IMR-90 (cell line): Measurements from ENCODE around the gene MEGF6. TPM values are rescaled to one million over a fixed set of nuclear protein-coding genes. Genes with fewer than 3 reads are reported as not detected.

Experiments
- ATAC-seq: fragments of 200-7000 bp; cut with Tn5 transposase; 2 replicates; pipeline ENCODE4 v1.9.1; 2020; ENCODE audit warnings: low read depth, mild to moderate bottlenecking, moderate library complexity
- BruUV-seq: library from RNA; stranded (reverse); fragments of 400-500 nt; replicated peaks from 2 replicates; lab custom pipeline; 2021; lab: Mats Ljungman, UMichigan
- CTCF ChIA-PET: fragments of 300-600 bp; formaldehyde crosslinking; extraction: SDS; loops from one replicate; lab custom pipeline; 2021; ENCODE audit warnings: antibody characterized with exemption; lab: Yijun Ruan, JAX
- POLR2A ChIA-PET: fragments of 300-600 bp; sonication (Branson Sonifier 250); formaldehyde crosslinking; loops from one replicate; lab custom pipeline; 2022; ENCODE audit warnings: antibody characterized with exemption; ENCODE audit not compliant: unreplicated experiment; lab: Charles Lee
- DNase-seq: peaks from one replicate; pipeline ENCODE4 v3.0.0; 2013
- H2AFZ ChIP-seq: replicated peaks from 2 replicates; pipeline ENCODE3; 2013; ENCODE audit warnings: low read length, mild to moderate bottlenecking; ENCODE audit not compliant: poor library complexity
- H2AK5ac ChIP-seq: 2 replicates; pipeline ENCODE4 v1.6.1; 2013; ENCODE audit warnings: low read depth, low read length, inconsistent platforms
- H2AK9ac ChIP-seq: replicated peaks from 2 replicates; pipeline ENCODE3; 2013; ENCODE audit warnings: mild to moderate bottlenecking, low read depth, low read length, moderate library complexity; ENCODE audit not compliant: poor library complexity
- H2BK120ac ChIP-seq: 2 replicates; pipeline ENCODE4 v1.6.1; 2013; ENCODE audit warnings: low read depth, low read length, inconsistent platforms
- H2BK15ac ChIP-seq: 3 replicates; pipeline ENCODE4 v1.6.1; 2013; ENCODE audit warnings: low read depth, low read length, inconsistent platforms
- H2BK20ac ChIP-seq: 2 replicates; pipeline ENCODE4 v1.6.1; 2013; ENCODE audit warnings: low read depth, mild to moderate bottlenecking, inconsistent platforms, low read length, moderate library complexity
- H2BK5ac ChIP-seq: 2 replicates; pipeline ENCODE4 v1.6.1; 2013; ENCODE audit warnings: mild to moderate bottlenecking, low read depth, low read length, inconsistent platforms; ENCODE audit not compliant: poor library complexity, severe bottlenecking
- H3K14ac ChIP-seq: replicated peaks from 2 replicates; pipeline ENCODE4 v1.6.1; 2013; ENCODE audit warnings: low read depth, low read length, inconsistent platforms
- H3K18ac ChIP-seq: 2 replicates; pipeline ENCODE4 v1.6.1; 2013; ENCODE audit warnings: low read depth, low read length, control low read depth
- H3K23ac ChIP-seq: 2 replicates; pipeline ENCODE4 v1.6.1; 2013; ENCODE audit warnings: low read depth, low read length, inconsistent platforms
- H3K27ac ChIP-seq: 2 replicates; pipeline ENCODE4 v1.5.1; 2013; ENCODE audit warnings: mild to moderate bottlenecking, control low read depth, low read length; ENCODE audit not compliant: insufficient read depth
- H3K27me3 ChIP-seq: 2 replicates; pipeline ENCODE4 v1.6.1; 2013; ENCODE audit warnings: low read length; ENCODE audit not compliant: control insufficient read depth, insufficient read depth
- H3K36me3 ChIP-seq: 2 replicates; pipeline ENCODE4 v1.6.1; 2013; ENCODE audit warnings: low read length, mixed read lengths; ENCODE audit not compliant: control insufficient read depth, insufficient read depth
- H3K4ac ChIP-seq: 2 replicates; pipeline ENCODE4 v1.6.1; 2013; ENCODE audit warnings: low read depth, low read length, inconsistent platforms
- H3K4me1 ChIP-seq: 2 replicates; pipeline ENCODE4 v1.6.1; 2013; ENCODE audit warnings: low read length, mixed read lengths; ENCODE audit not compliant: control insufficient read depth, insufficient read depth
- H3K4me2 ChIP-seq: 2 replicates; pipeline ENCODE4 v1.6.1; 2013; ENCODE audit warnings: low read depth, mild to moderate bottlenecking, control low read depth, low read length, moderate library complexity
- H3K4me3 ChIP-seq: 2 replicates; pipeline ENCODE4 v1.5.1; 2013; ENCODE audit warnings: low read depth, mild to moderate bottlenecking, control low read depth, low read length, moderate library complexity; ENCODE audit not compliant: insufficient read depth
- H3K56ac ChIP-seq: 2 replicates; pipeline ENCODE4 v1.6.1; 2013; ENCODE audit warnings: low read length, inconsistent platforms; ENCODE audit not compliant: insufficient read depth; ENCODE audit errors: extremely low read depth
- H3K79me1 ChIP-seq, 2 experiments: 2 replicates each; pipeline ENCODE4 v1.6.1; 2013; ENCODE audit warnings: low read length in 2 of 2, inconsistent platforms in 1 of 2, low read depth in 1 of 2
- H3K9ac ChIP-seq: 2 replicates; pipeline ENCODE4 v1.6.1; 2013; ENCODE audit warnings: low read depth, low read length, control low read depth
- H3K9me1 ChIP-seq: 2 replicates; pipeline ENCODE4 v1.6.1; 2013; ENCODE audit warnings: low read length, inconsistent platforms; ENCODE audit not compliant: insufficient read depth
- H3K9me3 ChIP-seq: 2 replicates; pipeline ENCODE4 v1.6.1; 2013; ENCODE audit warnings: low read length; ENCODE audit not compliant: control insufficient read depth, insufficient read depth
- H4K20me1 ChIP-seq: 2 replicates; pipeline ENCODE4 v1.6.1; 2013; ENCODE audit warnings: low read length, inconsistent platforms; ENCODE audit not compliant: insufficient read depth
- H4K5ac ChIP-seq: 2 replicates; pipeline ENCODE4 v1.6.1; 2013; ENCODE audit warnings: mild to moderate bottlenecking, low read depth, low read length, control low read depth
- H4K8ac ChIP-seq, 2 experiments: 2 replicates each; pipeline ENCODE4 v1.6.1; 2013; ENCODE audit warnings: low read depth in 2 of 2, low read length in 2 of 2, control low read depth in 1 of 2, inconsistent platforms in 1 of 2
- H4K91ac ChIP-seq: 2 replicates; pipeline ENCODE4 v1.6.1; 2013; ENCODE audit warnings: low read depth, low read length, inconsistent platforms; ENCODE audit not compliant: insufficient read depth
- BHLHE40 ChIP-seq: fragments of 150-350 bp; IDR thresholded peaks from 2 replicates; pipeline ENCODE4 v1.6.1; 2016; ENCODE audit warnings: mild to moderate bottlenecking, low read depth, low read length
- CEBPB ChIP-seq: IDR thresholded peaks from 2 replicates; pipeline ENCODE4 v1.6.1; 2012; ENCODE audit warnings: low read depth, low read length, improper control_type of control experiment
- CHD1 ChIP-seq: IDR thresholded peaks from 2 replicates; pipeline ENCODE4 v1.6.1; 2012; ENCODE audit warnings: low read depth, low read length, improper control_type of control experiment
- MAFK ChIP-seq: IDR thresholded peaks from 2 replicates; pipeline ENCODE4 v1.6.1; 2012; ENCODE audit warnings: low read depth, low read length, improper control_type of control experiment
- MAZ ChIP-seq: IDR thresholded peaks from 2 replicates; pipeline ENCODE4 v1.6.1; 2012; ENCODE audit warnings: low read depth, mild to moderate bottlenecking, low read length, improper control_type of control experiment, moderate library complexity, borderline replicate concordance
- MXI1 ChIP-seq: IDR thresholded peaks from 2 replicates; pipeline ENCODE4 v1.6.1; 2012; ENCODE audit warnings: low read depth, mild to moderate bottlenecking, low read length, moderate library complexity, borderline replicate concordance
- RAD21 ChIP-seq: IDR thresholded peaks from 2 replicates; pipeline ENCODE4 v1.6.1; 2012; ENCODE audit warnings: low read length, improper control_type of control experiment
- RCOR1 ChIP-seq: IDR thresholded peaks from 2 replicates; pipeline ENCODE4 v1.6.1; 2012; ENCODE audit warnings: mild to moderate bottlenecking, low read length, improper control_type of control experiment; ENCODE audit not compliant: insufficient replicate concordance
- SMC3 ChIP-seq: fragments of 150-350 bp; IDR thresholded peaks from 2 replicates; pipeline ENCODE4 v1.6.1; 2016; ENCODE audit warnings: low read depth, mild to moderate bottlenecking, antibody characterized with exemption, low read length, moderate library complexity
- WGBS, 2 experiments: methylation state at CpG; one replicate each; pipeline versions ENCODE4 v1.1.5 to v1.1.7; 2013; ENCODE audit warnings: missing lambda C conversion rate in 2 of 2; ENCODE audit not compliant: insufficient read length in 1 of 2; ENCODE audit errors: extremely low coverage in 2 of 2; 5-methylcytosine and 5-hydroxymethylcytosine counted together
- dilution Hi-C: fragments of 300-500 bp; cut with HindIII; formaldehyde crosslinking; loops from one replicate; pipeline ENCODE4 v1.14.3; 2018; ENCODE audit warnings: low sequenced_read_pairs; ENCODE audit not compliant: unreplicated experiment
- in situ Hi-C: fragments of 300-500 bp; cut with MboI; formaldehyde crosslinking; loops from 3 replicates; pipeline ENCODE4 v1.14.3; 2019; ENCODE audit warnings: low sequenced_read_pairs, inconsistent platforms, mixed read lengths
- intact Hi-C: fragments of 100-400 bp; cut with micrococcal nuclease; formaldehyde crosslinking; loops from 2 replicates; pipeline ENCODE4 v1.10.0; 2022
- polyA plus RNA-seq, 3 experiments: library from polyadenylated mRNA; depleted of rRNA; stranded (reverse); fragments of >200 nt; gene quantifications; 2 replicates each; pipeline ENCODE4 v1.2.3, GENCODE V29; 2012; ENCODE audit warnings: low replicate concordance in 1 of 3
- total RNA-seq: library from RNA; depleted of rRNA; stranded (reverse); fragments of >200 nt; gene quantifications from 2 replicates; pipeline ENCODE4 v1.2.3, GENCODE V29; 2012
- TF ChIP-seq, protein P1 (sequence below): fragments of 150-350 bp; IDR thresholded peaks from 2 replicates; pipeline ENCODE4 v1.6.1; 2017; ENCODE audit warnings: mild to moderate bottlenecking, antibody characterized with exemption, low read length, low read depth
- TF ChIP-seq, protein P2 (sequence below): fragments of 150-350 bp; IDR thresholded peaks from 2 replicates; pipeline ENCODE4 v1.6.1; 2016; ENCODE audit warnings: low read depth, mild to moderate bottlenecking, low read length, moderate library complexity, borderline replicate concordance

MEGF6 gene
- total and polyA plus RNA-seq, 2 of the 4 experiments (the other 2 are of a cell fraction): 0.72 to 4.1 TPM

DNA sequence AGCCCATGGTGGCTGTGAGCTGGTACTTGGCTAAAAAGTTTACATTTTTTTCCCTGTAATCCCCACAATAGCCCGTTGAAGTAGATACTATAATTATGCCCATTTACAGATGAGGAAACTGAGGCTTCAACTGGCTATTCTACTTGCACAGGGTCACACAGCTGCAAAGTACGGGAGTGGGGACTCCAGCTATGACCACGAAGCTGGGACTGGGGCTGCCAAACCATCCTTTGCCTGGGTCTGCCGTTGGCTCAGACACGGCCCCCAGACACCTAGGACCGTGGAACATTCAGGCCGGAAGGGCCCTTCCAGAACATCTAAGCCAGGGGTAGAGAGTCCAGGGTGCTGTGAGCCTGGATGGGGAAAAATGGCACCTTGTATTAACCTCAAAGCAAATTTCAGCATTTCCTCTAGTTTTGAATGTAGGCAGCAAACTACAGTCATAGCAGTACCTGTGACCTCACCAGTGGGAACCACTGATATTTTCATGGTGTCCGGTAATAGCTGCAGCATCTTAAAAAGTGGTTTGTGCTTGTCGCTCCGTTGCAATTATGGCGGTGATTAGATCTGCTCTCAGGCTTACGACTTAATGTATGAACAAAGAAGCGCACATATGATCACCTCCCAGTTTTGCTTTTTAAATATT lies 45.3 kb upstream of the MEGF6 start:
- DNase-seq: no peak
- CTCF ChIA-PET: interaction anchor here (2.1 kb wide), 1 partner anchor 12 kb away, joined by 6 read pairs; no protein-coding TSS in a partner anchor
- Histone ChIP-seq H2AFZ (no peak overlapping the region), H3K56ac (no peak overlapping the region), H4K8ac (no peak overlapping the region), H3K36me3 (no peaks in the 10 kb centered on the region), H3K9me3 (no peaks in the 10 kb centered on the region), H3K27ac (no peak overlapping the region), H3K23ac (no peak overlapping the region), H2BK15ac (no peak overlapping the region), H3K79me1 (no peaks in the 10 kb centered on the region), H2BK120ac (no peak overlapping the region), H3K27me3 (peaks cover 66% of the 10 kb centered on the region), H3K14ac (no peak overlapping the region), H3K4ac (no peak overlapping the region), H3K9me1 (no peaks in the 10 kb centered on the region), H2BK20ac (no peak overlapping the region), H3K18ac (no peak overlapping the region), H2AK5ac (no peak overlapping the region), H4K20me1 (no peaks in the 10 kb centered on the region; the same call in 1 of the 2 replicates), H3K9ac (no peak overlapping the region), H2BK5ac (no peak overlapping the region), H3K4me1 (no peaks in the 10 kb centered on the region), H4K5ac (no peak overlapping the region), H3K4me3 (no peak overlapping the region), H3K4me2 (no peak overlapping the region), H4K91ac (no peak overlapping the region), H2AK9ac (no peak overlapping the region)
- in situ Hi-C loops: no loop called here
- POLR2A ChIA-PET: no interaction called here
- dilution Hi-C loops: no loop called here
- intact Hi-C loops: no loop called here
- no peak for ATAC-seq
- BruUV-seq: no TSS peak
- WGBS, 2 experiments: 92% methylated on average over 2 of the region's 13 CpGs; no CpG with 5 or more reads in 1 of the 2 experiments
- no peak for TF ChIP-seq MXI1
- TF ChIP-seq, protein P1, sequence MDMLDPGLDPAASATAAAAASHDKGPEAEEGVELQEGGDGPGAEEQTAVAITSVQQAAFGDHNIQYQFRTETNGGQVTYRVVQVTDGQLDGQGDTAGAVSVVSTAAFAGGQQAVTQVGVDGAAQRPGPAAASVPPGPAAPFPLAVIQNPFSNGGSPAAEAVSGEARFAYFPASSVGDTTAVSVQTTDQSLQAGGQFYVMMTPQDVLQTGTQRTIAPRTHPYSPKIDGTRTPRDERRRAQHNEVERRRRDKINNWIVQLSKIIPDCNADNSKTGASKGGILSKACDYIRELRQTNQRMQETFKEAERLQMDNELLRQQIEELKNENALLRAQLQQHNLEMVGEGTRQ: no peak
- TF ChIP-seq BHLHE40: no peak
- TF ChIP-seq CHD1: no peak
- TF ChIP-seq, protein P2, sequence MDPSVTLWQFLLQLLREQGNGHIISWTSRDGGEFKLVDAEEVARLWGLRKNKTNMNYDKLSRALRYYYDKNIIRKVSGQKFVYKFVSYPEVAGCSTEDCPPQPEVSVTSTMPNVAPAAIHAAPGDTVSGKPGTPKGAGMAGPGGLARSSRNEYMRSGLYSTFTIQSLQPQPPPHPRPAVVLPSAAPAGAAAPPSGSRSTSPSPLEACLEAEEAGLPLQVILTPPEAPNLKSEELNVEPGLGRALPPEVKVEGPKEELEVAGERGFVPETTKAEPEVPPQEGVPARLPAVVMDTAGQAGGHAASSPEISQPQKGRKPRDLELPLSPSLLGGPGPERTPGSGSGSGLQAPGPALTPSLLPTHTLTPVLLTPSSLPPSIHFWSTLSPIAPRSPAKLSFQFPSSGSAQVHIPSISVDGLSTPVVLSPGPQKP: no peak
- no peak for TF ChIP-seq MAZ
- TF ChIP-seq MAFK: no peak
- no peak for TF ChIP-seq SMC3
- no peak for TF ChIP-seq RAD21
- no peak for TF ChIP-seq CEBPB
- no peak for TF ChIP-seq RCOR1
